Hepatic stellate cell (primary cell): Measurements from ENCODE around the gene RPS14.
A peak's percentile ranks its signal among the peaks of the same experiment; 100 is the strongest.

Source experiments
- DNase-seq: peaks from one replicate; pipeline ENCODE4 v3.0.0; 2011; ENCODE audit warnings: low spot score

RPS14 gene

GRCh38 chr5:150413176-150413901, 36.2 kb downstream of the RPS14 start:
- no peak for DNase-seq

GRCh38 chr5:150412319-150413175, 37.0 kb downstream of the RPS14 start, which contains the start of gene CD74:
Gene CD74, minus strand, starts transcription at chr5:150412910. Its CDS starts 161 bp downstream, at chr5:150412749.
- peak; percentile 44 for DNase-seq

GRCh38 chr5:150411245-150411979, 38.1 kb downstream of the RPS14 start:
- DNase-seq, result no peak

- peak; percentile 87 for DNase-seq
These were observed 38.9 kb downstream of the RPS14 start for GRCh38 chr5:150410524-150411244.

GRCh38 chr5:150409638-150410523, 39.7 kb downstream of the RPS14 start:
- peak; percentile 99 for DNase-seq

- DNase-seq, result no peak
These were observed 41.2 kb downstream of the RPS14 start for GRCh38 chr5:150408231-150408943.

- no peak for DNase-seq
These were observed 42.3 kb downstream of the RPS14 start for GRCh38 chr5:150407096-150407720.

GRCh38 chr5:150406723-150407095, 42.8 kb downstream of the RPS14 start:
- DNase-seq, result no peak

- no peak for DNase-seq
These were observed 43.3 kb downstream of the RPS14 start for GRCh38 chr5:150406103-150406722.

GRCh38 chr5:150404941-150405816, 44.4 kb downstream of the RPS14 start:
- no peak for DNase-seq

GRCh38 chr5:150404535-150404934, 45.0 kb downstream of the RPS14 start:
- no peak for DNase-seq

GRCh38 chr5:150404121-150404520, 45.4 kb downstream of the RPS14 start:
- no peak for DNase-seq

- no peak for DNase-seq
These were observed 46.6 kb downstream of the RPS14 start for GRCh38 chr5:150402901-150403342.

- no peak for DNase-seq
These were observed 47.2 kb downstream of the RPS14 start for GRCh38 chr5:150402229-150402773.

GRCh38 chr5:150401376-150402228, 47.9 kb downstream of the RPS14 start:
- DNase-seq, result no peak

GRCh38 chr5:150401076-150401375, 48.5 kb downstream of the RPS14 start:
- no peak for DNase-seq
